IPS DF 19.7 (cell line): ENCODE measurements around the gene KNCN.

Experiments
- DNase-seq: peaks from one replicate; pipeline ENCODE4 v3.0.0-alpha.2; 2013; ENCODE audit warnings: low read depth, low spot score

KNCN gene

DNA sequence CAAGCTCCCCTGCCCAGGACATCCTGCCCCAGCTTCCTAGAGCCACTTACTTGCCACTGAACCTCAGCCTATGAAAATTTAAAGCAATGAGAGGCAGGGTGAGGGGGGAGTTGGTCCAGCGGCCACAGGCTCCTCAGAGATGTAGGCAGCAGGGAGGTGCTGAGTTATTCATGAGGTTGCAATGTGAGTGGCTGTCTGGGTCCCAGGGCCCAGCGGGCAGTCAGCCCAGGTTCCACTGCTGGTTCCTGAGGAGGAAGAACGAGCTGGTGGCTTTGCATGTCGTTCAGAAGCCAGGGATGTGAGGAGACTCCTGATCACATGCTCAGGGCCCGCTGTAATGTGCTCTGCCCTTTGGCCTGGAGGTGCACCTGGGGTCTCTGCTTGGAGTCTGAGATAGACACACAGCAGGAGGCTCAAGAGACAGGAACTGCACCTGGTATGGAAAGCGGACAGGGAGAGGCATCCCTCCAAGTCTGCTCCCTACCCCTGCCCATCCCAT, at the start of gene KNCN:
TSS of gene KNCN (minus strand) at position 51 of the 499 bp plus-strand sequence. CDS start 432 bp downstream, outside the sequence.
- DNase-seq = no peak

DNA sequence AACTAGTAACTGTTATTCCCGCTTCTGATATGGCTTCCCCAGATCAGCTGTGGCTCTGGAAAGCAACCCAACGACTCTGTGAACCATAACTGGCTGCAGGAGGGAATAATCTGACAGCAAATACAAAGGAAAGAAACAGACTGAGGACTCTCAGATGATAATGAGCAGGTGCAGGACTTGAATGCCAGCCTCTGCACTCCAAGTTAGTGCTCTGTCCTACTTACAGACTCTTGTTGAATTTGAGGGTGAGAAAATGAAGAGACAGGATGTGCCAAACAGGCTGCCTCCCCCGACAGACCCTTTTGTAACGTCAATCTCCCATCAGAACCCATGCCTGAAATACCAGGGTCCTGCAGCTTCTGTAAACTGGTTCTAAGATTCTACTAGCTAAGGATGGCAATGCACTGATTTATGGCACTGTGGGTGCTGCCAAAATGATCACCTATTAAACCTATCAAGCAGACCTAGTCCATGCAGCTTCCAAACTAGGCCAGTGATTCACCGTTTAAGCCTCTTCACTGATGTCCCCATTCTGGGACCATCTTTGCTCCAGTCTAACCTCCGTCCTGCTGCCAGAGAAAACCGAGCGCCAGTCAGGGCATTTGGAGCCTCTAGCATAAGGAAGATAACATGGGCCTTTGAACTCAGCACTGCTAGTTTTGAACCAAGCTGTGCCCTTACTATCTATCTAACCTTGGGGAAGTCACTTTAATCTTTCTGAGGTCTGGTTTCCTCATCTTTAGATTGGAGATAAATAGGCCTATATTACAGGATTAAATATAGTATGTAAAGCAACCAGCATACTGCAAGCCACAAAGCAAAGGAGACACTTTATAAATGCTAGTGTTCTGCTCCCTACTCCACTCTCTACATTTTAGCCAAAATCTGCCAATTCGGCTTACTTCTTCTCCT, 47.9 kb upstream of the KNCN start:
- no peak for DNase-seq

DNA sequence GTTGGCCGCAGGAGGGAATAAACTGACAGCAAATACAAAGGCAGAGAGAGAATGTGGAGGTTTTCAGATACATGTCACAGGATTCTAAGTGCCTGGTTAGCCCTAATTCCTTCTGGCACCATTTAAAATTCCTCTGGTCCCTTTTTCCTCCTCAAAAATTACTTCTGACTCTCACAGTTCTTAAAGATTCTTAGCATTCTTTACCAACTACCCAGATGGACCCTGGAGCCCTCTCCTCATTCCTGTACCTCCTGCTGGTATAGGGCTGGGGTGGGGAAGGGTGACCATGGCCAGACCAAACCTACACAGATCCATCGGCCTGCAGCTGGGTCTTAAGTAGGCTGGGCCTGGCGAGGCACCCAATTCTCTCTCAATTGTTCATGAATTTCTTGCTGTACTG, 45.4 kb upstream of the KNCN start:
- no peak for DNase-seq

DNA sequence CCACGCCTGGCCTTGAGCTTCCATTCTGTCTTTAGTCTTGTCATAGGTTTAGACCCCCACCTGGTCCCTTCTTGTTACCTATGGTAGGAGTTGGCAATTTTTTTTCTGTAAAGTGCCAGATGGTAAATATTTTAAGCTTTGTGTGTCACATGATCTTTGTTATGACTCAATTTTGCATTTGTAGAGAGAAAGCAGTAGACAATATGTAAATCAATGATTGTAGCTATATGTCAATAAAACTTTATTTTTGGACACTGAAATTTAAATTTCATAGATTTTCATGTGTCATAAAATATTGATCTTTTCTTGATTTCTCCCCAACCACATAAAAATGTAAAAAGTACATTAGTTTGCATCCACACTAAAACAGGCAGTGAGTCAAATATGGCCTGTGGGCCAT, 44.6 kb upstream of the KNCN start:
- DNase-seq = no peak

DNA sequence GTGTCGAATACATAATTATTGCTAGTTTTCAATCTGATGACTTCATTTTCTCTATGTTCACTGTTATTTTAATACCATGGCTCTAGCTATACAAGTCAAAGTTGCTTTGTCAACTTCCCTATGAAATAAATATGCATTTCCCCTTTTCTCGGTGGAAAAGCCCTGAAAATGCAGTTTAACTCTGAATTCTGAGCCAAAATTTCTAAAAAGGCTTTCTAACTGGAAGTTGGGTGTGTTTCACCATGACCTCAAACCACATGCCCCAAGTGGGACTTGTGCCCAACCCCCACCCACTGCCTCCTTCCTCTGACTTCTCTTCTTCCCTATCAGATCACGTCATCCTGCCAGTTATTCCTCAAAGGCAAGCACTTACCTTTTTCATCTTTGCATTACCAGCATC, 43.7 kb upstream of the KNCN start:
- no peak for DNase-seq

DNA sequence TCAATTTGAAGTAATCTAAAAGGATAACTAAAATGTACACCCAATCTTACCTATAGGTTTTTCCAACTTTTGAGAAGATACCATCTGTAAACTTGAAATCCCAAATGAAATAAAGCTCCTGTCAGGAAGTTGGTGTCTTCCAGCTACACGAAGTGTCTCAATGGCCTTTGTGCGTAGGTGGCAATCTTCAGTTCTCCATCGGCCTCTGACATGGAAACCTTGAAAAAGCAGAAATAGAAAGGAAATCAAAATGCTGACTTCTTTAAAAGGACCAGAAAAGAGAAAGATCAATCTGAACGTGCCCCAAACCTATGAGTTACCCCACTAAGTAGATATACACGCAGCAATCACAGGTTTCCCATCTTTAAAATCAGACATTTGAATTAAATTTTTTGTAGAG, 42.6 kb upstream of the KNCN start:
- no peak for DNase-seq

DNA sequence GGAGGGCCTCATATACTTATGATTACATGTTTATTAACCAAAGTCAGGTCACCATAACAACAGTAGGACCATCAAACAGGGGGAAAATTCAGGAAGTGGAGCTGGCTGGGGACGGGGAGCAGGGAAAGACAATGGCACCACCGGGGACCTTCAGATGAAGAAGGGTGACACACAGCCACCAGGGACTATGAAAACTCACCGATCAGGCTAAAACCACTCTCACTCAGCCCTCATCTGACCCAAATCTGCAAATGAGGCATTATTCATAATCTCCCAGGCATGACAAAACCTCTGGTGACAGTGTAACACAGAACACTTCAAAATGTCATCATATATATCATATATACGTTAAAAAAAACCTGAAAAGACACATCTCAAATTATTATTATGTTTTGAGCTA, 41.4 kb upstream of the KNCN start:
- no peak for DNase-seq

DNA sequence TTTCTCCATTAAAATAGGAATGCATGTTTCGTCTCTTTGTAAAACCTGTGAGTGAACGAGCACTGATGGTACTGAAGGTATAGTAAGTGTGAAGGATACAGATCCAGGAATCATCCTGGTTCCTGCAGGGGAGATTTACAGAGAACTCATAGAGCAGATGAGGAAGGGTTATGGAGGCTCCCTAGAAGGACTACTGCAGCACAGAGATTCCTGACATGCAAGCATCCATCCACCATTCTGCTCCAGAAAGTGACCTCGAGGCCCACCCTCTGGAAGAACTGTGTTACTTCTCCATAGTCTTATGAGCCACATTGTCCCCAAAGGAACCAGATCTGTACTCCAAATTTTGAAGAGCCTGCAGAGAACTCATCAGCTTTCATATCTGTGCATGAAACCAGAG, 38.1 kb upstream of the KNCN start:
- DNase-seq = no peak

DNA sequence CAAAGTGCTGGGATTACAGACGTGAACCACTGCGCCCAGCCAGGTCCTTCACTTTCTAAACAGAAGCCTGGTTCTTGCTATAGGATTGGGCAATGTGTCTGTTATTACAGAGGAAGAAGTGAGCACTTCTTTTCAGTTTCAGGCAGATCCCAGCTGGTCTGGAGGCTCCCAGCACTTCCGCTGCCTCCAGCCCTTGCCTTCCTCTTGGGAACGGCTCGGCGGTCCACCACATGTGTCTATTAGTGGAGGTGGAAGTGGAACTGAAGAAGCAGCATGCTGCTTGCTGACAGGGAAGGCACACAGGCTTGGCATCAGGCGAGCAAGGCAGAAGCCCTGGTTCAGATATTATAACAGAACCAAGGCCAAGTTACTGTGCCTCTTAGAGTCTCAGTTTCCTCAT, 35.6 kb upstream of the KNCN start:
- no peak for DNase-seq

DNA sequence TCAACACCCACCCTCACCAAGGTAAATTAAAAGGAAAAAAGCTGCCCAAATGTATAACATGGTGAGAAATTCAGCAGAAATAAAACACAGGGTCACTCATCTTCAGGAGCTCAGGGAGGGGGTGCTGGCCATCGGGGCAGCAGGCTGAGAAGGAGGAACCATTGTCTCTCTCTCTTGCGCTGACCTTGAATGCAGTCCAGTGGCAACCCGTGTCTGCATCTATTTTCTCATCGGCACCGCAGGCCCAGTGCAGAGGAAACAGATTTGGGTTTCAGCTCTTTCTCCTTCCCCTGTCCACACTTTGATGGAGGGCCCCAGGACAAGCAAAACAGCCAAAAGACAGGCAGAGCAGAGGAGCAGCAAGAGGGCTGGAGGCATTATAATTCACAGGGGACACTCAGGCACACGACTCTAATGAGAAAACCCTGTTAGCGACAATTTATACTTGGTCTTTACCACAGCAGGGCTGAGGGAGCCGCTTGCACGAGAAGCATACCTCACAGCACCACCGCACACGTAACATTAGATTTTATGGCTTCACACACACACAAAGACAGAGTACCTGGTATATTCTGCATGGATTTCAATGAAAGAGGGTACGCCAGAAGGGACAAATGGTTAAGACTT, 34.0 kb upstream of the KNCN start:
- DNase-seq = no peak

DNA sequence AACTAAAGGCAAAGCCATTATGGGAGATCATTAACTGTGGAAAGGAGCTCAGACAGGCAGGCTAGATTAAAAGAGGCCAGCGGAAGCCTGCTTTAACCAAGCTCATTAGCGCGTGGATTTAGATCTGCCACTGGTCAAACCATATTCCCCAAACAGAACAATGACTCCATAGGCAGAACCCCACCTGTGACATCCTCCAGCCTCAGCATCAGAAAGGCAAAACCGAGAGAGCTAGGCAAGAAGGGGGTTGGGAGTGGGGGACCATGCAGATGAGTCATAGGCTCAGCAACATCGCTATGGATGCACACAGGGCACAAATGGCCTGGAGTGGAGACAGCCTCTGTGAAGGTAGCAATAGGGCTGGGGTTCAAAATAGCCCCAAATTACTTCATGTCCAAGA, 32.0 kb upstream of the KNCN start:
- no peak for DNase-seq

DNA sequence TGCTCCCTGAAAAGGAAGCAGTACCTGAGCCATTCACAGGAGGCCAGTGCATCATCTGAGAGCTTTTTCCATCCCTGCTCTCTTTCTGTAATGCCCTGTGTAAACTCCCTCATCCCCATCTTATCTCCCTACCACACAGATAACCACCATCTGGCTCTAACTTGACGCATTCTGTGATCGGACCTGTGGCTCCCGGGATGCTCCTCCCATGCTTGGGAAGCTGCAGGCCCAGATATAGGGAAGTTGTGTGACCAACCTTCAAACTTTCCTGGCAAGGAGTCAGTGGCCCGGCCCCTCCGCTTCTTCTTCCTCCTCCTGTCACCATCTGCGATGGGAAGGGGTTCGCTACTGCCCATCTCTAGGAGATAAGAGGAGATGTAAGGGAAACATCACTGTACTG, 31.5 kb upstream of the KNCN start:
- no peak for DNase-seq

DNA sequence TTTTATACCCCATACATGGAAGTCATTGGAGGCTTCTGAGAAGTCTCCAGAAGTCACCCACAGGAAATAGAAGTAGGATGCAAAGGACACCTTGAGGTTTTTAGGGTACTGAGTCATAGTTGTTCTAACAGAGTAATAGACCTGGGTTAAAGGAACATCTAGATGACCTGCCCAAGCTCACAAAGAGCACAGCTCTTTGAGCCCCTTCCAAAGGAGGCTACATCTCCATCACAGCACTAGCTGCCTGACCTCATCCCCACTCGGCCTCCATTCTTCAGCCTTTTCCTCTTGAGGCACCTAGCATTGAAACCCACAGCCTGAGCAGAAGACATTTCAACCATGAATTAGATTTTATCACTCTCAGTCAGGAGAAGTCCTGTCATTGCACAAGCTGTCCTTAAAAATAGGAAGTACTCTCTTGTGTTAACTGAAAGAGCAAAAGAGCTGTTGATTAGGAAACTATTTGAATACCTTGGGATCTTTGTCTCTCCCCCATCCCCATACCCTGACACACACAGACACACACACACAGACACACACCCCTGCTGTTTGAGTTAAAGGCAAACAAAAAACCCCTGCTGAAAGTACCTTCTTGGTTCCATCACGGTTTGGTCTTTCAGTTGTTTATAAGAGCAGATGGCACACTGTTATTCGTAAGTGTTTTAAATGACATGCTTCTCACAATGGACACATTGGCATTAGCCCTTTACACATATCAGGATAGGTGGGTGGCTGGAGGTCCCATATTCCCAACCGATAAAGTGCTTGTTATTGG, 30.4 kb upstream of the KNCN start:
- no peak for DNase-seq

DNA sequence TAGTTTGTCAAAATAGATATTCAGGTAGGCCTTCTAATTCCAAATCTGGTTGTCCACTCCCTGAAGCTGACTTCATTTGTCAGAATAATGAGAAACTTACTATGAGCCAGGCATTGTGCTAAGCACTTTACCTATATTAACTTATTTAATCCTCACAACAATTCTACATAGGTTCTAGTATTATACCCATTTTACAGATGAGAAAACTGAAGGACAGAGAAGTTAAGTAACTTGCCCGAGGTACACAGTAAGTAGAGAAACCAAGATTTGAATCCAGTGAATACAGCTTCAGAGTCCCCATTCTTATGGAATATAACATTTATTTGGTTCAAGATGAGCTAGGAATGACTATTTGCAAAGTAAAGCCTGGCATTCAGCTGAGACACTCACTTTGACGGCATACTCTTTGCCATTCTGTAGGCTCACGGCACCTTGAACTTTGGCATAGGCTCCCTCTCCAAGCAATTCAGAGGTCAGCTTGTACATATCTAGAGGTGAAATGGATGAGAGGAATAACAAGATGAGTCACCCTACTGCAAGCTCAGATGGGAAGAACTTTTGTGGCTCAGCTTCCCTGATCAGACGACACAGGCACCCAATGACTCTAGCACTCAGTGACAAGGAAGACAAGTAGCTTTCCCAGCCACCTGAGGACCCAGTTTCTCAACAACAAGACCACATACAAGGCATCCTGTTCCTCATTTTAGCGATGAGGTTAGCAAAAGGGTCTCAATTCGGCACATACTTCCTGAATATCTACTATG, 28.9 kb upstream of the KNCN start:
- DNase-seq = no peak

DNA sequence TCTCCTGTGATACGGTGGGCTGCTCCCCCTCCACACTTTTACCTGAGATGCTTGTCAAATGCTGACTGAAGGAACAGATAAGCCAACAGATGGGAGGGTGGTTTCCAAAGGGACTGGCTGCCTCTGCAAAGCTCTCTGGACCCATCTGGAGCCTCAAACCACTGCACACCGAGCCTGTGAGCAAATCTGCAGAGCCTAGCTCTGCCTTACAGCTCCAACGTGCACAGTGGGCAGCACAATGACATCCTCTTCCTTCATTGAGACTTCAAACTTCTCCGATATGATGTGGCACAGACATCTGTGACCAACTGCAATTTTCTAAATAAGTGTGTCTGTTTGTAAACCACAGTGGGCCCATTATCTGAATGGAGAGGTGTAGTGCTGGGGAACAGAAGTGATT, 26.2 kb upstream of the KNCN start:
- no peak for DNase-seq

DNA sequence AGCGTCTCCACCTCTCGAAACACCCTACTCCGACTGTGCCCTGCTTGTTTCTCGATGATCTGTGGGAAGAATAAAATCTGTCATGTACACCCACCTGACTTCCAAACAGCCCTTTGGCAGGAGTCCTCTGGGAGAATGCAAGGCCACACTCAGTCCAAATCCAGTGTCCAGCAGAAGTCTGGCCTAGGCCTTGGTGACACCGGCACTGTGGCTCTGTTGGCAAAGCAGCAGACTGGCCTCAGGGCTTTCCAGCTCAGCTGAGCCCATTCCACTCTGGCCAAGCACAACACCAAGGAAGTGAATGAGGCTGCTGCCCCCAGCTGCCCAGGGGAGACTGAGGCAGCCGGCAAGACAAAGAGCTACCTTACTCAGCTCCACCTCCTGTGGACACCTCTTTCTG, 25.1 kb upstream of the KNCN start:
- DNase-seq = no peak

DNA sequence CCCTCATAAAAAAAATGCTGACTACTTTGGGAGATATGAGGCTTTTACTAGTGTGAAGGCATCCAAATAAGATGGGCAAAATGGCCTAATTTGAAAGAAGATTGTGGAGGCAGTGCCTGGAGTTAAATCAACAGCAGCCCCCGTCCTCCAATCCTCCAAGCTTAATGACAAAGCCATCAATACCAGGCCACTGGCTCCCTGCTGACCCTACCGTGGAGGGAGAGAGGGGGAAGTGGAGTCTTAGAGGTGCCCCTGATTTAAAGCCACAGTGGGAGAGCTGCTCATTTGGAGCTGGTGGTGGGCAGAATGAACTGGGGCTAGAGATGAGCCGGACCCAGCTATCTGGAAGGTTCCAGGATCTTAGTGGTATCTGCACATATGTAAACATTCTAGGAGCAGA, 24.3 kb upstream of the KNCN start:
- DNase-seq = no peak

DNA sequence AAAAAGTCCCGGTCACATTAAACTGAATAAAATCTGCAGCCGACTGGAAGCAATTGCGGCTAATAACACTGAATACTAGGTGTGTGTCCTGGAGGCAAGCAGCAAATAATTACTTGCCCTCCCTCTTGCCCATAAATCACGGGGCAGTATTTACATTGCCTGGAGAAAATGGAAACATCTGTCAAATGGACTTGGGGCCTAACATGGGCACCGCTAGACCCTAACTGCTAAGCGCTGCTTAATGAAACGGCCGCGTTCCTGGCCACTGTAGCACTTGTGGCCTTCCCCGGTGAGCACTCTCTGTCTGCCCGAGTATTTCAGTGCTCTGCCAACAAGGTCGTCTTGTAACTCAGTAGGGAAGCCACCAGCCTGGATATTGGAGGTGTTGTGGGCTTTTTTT, 23.9 kb upstream of the KNCN start:
- no peak for DNase-seq

DNA sequence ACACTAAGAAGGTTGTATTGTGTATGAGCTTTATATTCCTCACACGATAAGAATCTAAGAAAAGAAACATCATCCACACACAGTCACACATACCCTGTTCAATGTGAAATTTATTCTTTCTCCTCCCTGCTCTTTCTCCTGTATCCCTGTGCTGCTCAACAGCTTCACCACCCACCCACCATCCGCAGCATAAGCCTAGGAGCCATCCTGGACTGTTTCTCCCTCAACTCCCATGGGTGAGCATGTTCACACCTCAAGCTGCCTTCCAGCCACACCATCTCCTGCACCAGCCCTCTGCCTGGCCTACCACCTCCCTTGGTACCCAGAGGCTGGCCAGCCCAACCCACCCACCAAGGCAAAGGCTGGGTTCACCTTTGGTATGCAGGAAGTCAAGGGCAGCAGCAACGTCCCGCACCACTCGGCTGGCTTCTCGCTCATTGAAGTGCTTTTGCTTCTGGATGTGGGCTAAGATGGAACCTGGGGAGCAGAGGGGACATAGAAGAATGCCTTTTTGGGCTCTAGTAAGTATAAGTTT, 20.3 kb upstream of the KNCN start:
- DNase-seq = no peak

DNA sequence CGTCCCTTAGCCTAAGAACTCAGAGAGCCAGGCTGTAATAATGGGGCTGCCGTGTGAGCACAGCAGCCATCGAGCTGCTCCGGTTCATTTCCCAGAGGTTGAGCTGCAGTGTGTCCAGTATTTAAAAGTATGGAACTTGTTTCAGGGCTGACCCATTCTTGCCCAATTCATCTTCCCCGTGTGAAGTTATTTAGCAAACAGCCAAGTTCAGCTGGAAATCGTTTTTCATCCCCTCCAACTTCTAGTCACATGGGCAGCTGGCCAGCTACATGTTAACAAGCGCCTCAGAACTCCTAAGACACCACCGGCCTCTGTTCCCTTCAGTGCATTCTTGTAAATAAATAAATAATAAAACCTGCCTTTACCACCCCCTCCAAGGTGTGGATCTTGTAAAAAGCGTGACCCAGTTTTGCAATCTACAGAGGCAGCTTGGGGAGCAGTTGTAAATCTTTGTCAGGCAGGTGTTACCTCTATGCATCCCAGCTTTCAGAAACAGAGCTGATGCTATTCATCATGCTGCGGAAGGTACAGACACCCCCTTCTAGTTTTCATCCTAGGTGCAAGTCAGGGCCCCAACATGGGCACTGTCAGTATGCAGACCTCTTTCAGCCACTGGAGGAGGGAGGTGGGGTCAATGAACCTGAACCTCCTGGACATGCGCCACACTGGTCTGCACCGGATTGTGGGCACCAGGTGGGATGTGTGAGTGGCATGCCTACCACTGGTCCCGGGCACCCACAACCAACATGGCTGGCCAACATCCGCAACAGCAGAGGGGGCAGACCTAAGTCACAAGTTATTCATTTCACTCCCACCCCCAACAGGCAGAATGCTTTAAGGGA, 18.7 kb upstream of the KNCN start:
- DNase-seq = no peak
